ENCODE measurements around the gene CDK5R2.

CDK5R2 gene

DNA sequence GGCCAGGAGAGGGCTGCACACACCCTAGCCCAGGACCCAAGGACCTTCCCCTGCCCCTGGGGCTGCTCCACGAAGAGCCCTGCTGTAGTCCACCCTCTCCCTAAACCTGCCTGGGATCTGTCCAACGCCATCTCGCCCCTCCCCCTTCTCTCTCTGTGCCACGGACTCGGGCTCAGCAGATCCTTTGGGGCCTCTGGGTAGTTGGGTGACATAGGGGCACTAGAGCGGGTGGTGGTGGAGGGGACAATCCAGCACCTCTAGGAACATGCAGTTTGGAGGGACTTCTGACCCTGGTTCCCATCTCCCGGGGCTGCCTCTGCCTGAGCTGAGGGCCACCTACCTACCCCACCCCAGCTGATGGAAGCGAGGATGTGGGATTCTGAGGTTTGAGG, 41.1 kb downstream of the CDK5R2 start:
- Histone ChIP-seq H2BK120ac (ENCODE audit: insufficient read depth, low read length, poor library complexity) (no peak overlapping the region), H3K79me1 (ENCODE audit: low read length) (no peaks in the 10 kb centered on the region), H2AK5ac (ENCODE audit: low read length) (no peak overlapping the region), H2AFZ (ENCODE audit: insufficient read depth, low read length, poor library complexity) (no peak overlapping the region), H2BK5ac (ENCODE audit: low read depth, low read length, poor library complexity) (no peak overlapping the region), H3K4ac (ENCODE audit: low read depth, low read length) (no peak overlapping the region), H4K8ac (ENCODE audit: low read depth, low read length) (no peak overlapping the region), H2BK12ac (ENCODE audit: low read length) (no peak overlapping the region), H3K18ac (ENCODE audit: low read length) (no peak overlapping the region), H3K79me2 (ENCODE audit: control insufficient read depth, insufficient read depth, low read length, poor library complexity) (no peaks in the 10 kb centered on the region), H3K9me3 (ENCODE audit: insufficient read depth, low read depth, low read length) (peaks cover 4% of the 10 kb centered on the region), H3K4me1 (ENCODE audit: control insufficient read depth in 1 of 2, insufficient read depth in 2 of 2, low read length in 2 of 2) (peaks cover 19 to 23% of the 10 kb centered on the region in 2 experiments), H3K23ac (ENCODE audit: low read length) (no peak overlapping the region), H3K14ac (ENCODE audit: low read length) (no peak overlapping the region), H3K4me3 (ENCODE audit: low read depth, low read length) (no peak overlapping the region), H3K9ac (ENCODE audit: low read length) (no peak overlapping the region), H4K12ac (ENCODE audit: low read depth, low read length) (no peak overlapping the region), H3K36me3 (ENCODE audit: control insufficient read depth in 1 of 2, insufficient read depth in 2 of 2, low read length in 2 of 2) (no peaks in the 10 kb centered on the region), H4K91ac (ENCODE audit: low read depth, low read length) (no peak overlapping the region), H3K4me2 (ENCODE audit: low read length) (no peak overlapping the region), H3K27ac (ENCODE audit: low read depth, low read length) (no peak overlapping the region), H3K27me3 (ENCODE audit: insufficient read depth, low read length) (peaks cover 53% of the 10 kb centered on the region)
- no CpG with 5 or more reads among the region's 8 CpGs for WGBS (ENCODE audit: extremely low coverage, insufficient coverage, insufficient read length)
- no peak for DNase-seq

DNA sequence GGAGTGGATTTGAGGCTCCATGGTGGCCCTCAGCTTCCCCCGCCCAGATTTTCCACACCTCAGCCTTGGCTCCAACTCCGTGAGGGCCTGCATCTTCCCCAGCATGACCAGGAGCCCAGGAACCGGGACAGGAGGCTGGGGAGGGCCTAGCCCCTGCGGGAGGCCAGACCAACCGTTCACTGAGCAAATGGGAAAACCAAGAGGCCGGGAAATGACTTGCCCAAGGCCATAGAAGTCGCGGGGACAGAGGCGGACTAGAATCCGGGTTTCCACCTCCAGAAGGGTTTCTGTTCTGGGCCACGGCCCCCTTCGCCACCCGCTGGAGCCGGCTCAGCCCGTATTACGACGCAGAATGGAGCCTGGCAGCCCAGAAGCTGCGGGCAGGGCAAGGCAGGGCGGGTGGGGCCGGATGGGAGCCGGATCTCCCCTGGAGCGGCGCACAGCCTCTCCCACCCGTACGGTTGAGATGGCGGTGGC, 41.7 kb downstream of the CDK5R2 start:
- Histone ChIP-seq H4K8ac (ENCODE audit: low read depth, low read length) (no peak overlapping the region), H3K4me2 (ENCODE audit: low read length) (no peak overlapping the region), H3K23ac (ENCODE audit: low read length) (no peak overlapping the region), H3K27ac (ENCODE audit: low read depth, low read length) (no peak overlapping the region), H3K4me3 (ENCODE audit: low read depth, low read length) (no peak overlapping the region), H3K9me3 (ENCODE audit: insufficient read depth, low read depth, low read length) (peaks cover 4% of the 10 kb centered on the region), H4K12ac (ENCODE audit: low read depth, low read length) (no peak overlapping the region), H2BK12ac (ENCODE audit: low read length) (no peak overlapping the region), H3K79me1 (ENCODE audit: low read length) (no peaks in the 10 kb centered on the region), H4K91ac (ENCODE audit: low read depth, low read length) (no peak overlapping the region), H2BK5ac (ENCODE audit: low read depth, low read length, poor library complexity) (no peak overlapping the region), H3K4ac (ENCODE audit: low read depth, low read length) (no peak overlapping the region), H2AFZ (ENCODE audit: insufficient read depth, low read length, poor library complexity) (no peak overlapping the region), H3K36me3 (ENCODE audit: control insufficient read depth in 1 of 2, insufficient read depth in 2 of 2, low read length in 2 of 2) (no peaks in the 10 kb centered on the region), H3K18ac (ENCODE audit: low read length) (no peak overlapping the region), H3K14ac (ENCODE audit: low read length) (no peak overlapping the region), H3K4me1 (ENCODE audit: control insufficient read depth in 1 of 2, insufficient read depth in 2 of 2, low read length in 2 of 2) (peaks cover 19 to 22% of the 10 kb centered on the region in 2 experiments), H3K79me2 (ENCODE audit: control insufficient read depth, insufficient read depth, low read length, poor library complexity) (no peaks in the 10 kb centered on the region), H3K9ac (ENCODE audit: low read length) (no peak overlapping the region), H2AK5ac (ENCODE audit: low read length) (no peak overlapping the region), H2BK120ac (ENCODE audit: insufficient read depth, low read length, poor library complexity) (no peak overlapping the region), H3K27me3 (ENCODE audit: insufficient read depth, low read length) (peaks cover 53% of the 10 kb centered on the region)
- WGBS (ENCODE audit: extremely low coverage, insufficient coverage, insufficient read length), result no CpG with 5 or more reads among the region's 26 CpGs
- DNase-seq, result peak; percentile 57 to 66

DNA sequence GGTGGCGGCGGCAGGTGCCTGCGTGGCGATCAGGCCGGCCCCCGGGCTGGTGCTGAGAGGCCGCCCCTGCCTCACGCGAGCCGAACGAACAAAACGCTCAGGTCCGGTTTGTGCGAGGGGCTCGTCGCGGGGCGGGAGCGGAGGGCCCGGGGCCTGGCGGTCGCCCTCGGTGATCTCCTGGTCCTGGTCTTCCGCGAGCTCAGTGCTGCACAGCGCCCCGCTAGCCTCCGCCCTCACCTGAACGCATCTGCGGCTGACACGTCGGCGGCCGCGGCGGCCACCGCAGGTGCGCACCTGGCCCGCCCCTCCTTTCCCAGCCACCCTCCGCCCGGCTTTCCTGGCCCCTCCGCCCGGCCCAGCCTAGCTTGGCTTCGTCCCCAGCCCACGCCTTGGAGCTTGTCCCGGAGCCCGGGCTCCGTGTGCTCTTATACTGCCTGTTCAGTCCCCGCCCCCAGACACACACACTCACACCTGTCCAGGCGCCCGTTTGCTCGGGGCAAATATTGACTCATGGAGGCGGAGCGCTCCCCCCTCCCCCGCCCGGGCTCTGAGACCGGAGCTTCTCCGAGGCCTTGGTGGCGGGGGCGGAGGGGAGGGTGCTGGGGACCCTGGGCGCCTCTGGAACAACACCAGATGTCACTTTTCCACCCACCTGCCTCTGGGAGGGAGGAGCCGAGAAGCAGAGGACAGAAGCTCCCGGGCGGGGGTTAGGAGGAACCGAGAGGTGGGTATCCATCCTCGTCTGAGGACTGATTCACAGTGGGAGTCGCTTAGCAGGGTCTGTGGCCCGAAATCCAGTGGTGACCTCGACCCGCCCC, 42.3 kb downstream of the CDK5R2 start:
- H2BK5ac ChIP-seq (ENCODE audit: low read depth, low read length, poor library complexity), result no peak overlapping the region
- no peak overlapping the region for H3K4ac ChIP-seq (ENCODE audit: low read depth, low read length)
- WGBS (ENCODE audit: extremely low coverage, insufficient coverage, insufficient read length), result no CpG with 5 or more reads among the region's 70 CpGs
- no peak overlapping the region for H2BK12ac ChIP-seq (ENCODE audit: low read length)
- no peak overlapping the region for H3K27ac ChIP-seq (ENCODE audit: low read depth, low read length)
- H3K9me3 ChIP-seq (ENCODE audit: insufficient read depth, low read depth, low read length), result peaks cover 2% of the 10 kb centered on the region
- peak overlapping the region; percentile 49 for H3K4me2 ChIP-seq (ENCODE audit: low read length)
- H3K14ac ChIP-seq (ENCODE audit: low read length), result no peak overlapping the region
- no peaks in the 10 kb centered on the region for H3K36me3 ChIP-seq (ENCODE audit: control insufficient read depth in 1 of 2, insufficient read depth in 2 of 2, low read length in 2 of 2)
- H2AFZ ChIP-seq (ENCODE audit: insufficient read depth, low read length, poor library complexity), result no peak overlapping the region
- DNase-seq, result peak; percentile 82 to 87
- no peaks in the 10 kb centered on the region for H3K79me1 ChIP-seq (ENCODE audit: low read length)
- H3K23ac ChIP-seq (ENCODE audit: low read length), result no peak overlapping the region
- no peak overlapping the region for H4K12ac ChIP-seq (ENCODE audit: low read depth, low read length)
- peak overlapping the region; percentile 8 for H3K4me3 ChIP-seq (ENCODE audit: low read depth, low read length)
- no peaks in the 10 kb centered on the region for H3K79me2 ChIP-seq (ENCODE audit: control insufficient read depth, insufficient read depth, low read length, poor library complexity)
- H4K91ac ChIP-seq (ENCODE audit: low read depth, low read length), result no peak overlapping the region
- H3K4me1 ChIP-seq (ENCODE audit: control insufficient read depth in 1 of 2, insufficient read depth in 2 of 2, low read length in 2 of 2), result peaks cover 17 to 19% of the 10 kb centered on the region in 2 experiments
- no peak overlapping the region for H2BK120ac ChIP-seq (ENCODE audit: insufficient read depth, low read length, poor library complexity)
- no peak overlapping the region for H4K8ac ChIP-seq (ENCODE audit: low read depth, low read length)
- no peak overlapping the region for H2AK5ac ChIP-seq (ENCODE audit: low read length)
- no peak overlapping the region for H3K9ac ChIP-seq (ENCODE audit: low read length)
- H3K27me3 ChIP-seq (ENCODE audit: insufficient read depth, low read length), result peaks cover 50% of the 10 kb centered on the region
- no peak overlapping the region for H3K18ac ChIP-seq (ENCODE audit: low read length)

DNA sequence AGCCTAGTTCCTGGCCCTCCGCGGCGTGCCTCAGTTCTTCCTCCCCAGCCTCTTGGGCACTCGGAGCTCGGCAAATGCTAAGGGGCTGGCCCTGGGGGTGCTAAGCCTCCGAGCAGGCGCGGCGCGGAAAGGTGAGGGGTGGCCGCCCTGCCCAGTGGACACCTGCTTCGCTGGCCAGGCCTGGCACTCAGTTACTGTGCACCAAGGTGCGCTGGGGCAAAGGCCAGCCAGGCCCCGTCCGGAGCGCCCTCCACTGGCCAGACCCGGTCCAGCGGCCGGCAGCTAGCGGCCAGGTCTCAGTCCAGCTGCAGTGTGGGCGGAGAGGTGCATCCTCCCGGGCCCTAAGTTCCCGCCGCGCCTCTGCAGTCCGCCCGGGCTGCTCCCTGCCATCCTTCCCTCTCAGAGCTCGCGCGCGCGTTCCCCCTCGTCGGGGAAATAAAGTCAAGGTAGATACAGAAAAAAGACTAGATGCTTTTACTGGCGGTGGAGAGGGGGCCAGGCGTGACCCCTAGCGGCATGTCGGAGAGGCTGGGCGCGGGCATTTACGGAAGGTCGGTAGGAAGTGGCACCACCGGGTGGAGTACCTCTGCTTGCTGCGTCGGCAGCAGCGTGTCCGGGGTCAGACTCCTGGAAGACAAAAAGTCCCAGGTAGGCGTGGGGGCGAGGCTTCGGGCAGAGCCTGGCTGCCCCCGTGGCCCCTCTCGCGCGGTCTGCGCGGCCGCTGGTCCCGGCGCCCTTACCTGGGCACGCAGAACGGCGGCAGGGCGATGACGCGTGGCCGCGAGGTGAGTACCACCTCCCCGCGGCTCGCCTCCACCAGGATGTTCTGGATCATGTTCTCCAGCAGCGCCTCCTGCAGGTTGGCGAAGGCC, 43.2 kb downstream of the CDK5R2 start:
- Histone ChIP-seq H3K27ac (ENCODE audit: low read depth, low read length) (no peak overlapping the region), H4K12ac (ENCODE audit: low read depth, low read length) (no peak overlapping the region), H3K27me3 (ENCODE audit: insufficient read depth, low read length) (peaks cover 50% of the 10 kb centered on the region), H3K9me3 (ENCODE audit: insufficient read depth, low read depth, low read length) (peaks cover 2% of the 10 kb centered on the region), H3K79me2 (ENCODE audit: control insufficient read depth, insufficient read depth, low read length, poor library complexity) (no peaks in the 10 kb centered on the region), H2AK5ac (ENCODE audit: low read length) (no peak overlapping the region), H3K9ac (ENCODE audit: low read length) (no peak overlapping the region), H2AFZ (ENCODE audit: insufficient read depth, low read length, poor library complexity) (no peak overlapping the region), H3K23ac (ENCODE audit: low read length) (no peak overlapping the region), H3K14ac (ENCODE audit: low read length) (no peak overlapping the region), H2BK5ac (ENCODE audit: low read depth, low read length, poor library complexity) (no peak overlapping the region), H3K4me1 (ENCODE audit: control insufficient read depth in 1 of 2, insufficient read depth in 2 of 2, low read length in 2 of 2) (peaks cover 17 to 19% of the 10 kb centered on the region in 2 experiments), H3K36me3 (ENCODE audit: control insufficient read depth in 1 of 2, insufficient read depth in 2 of 2, low read length in 2 of 2) (no peaks in the 10 kb centered on the region), H3K79me1 (ENCODE audit: low read length) (no peaks in the 10 kb centered on the region), H3K4me2 (ENCODE audit: low read length) (peak overlapping the region; percentile 54), H3K4me3 (ENCODE audit: low read depth, low read length) (no peak overlapping the region), H3K18ac (ENCODE audit: low read length) (no peak overlapping the region), H4K91ac (ENCODE audit: low read depth, low read length) (no peak overlapping the region), H3K4ac (ENCODE audit: low read depth, low read length) (no peak overlapping the region), H4K8ac (ENCODE audit: low read depth, low read length) (no peak overlapping the region), H2BK120ac (ENCODE audit: insufficient read depth, low read length, poor library complexity) (no peak overlapping the region), H2BK12ac (ENCODE audit: low read length) (no peak overlapping the region)
- peak; percentile 64 to 75 for DNase-seq
- WGBS (ENCODE audit: extremely low coverage, insufficient coverage, insufficient read length), result no CpG with 5 or more reads among the region's 72 CpGs
